DMS53 treated with DMSO at 0.1 percent for 48 hours (cell line): ENCODE data around the gene ATP9A.
"Not testable (repeated sequence)": the region's sequence is repeated elsewhere in the genome, so short reads cannot be mapped to it uniquely, and the experiment has no call there.

Experiments used
- DNase-seq: peaks from one replicate; lab custom pipeline; 2025; ENCODE audit not compliant: unreplicated experiment; lab: John Stamatoyannopoulos, UW

ATP9A gene, protein sequence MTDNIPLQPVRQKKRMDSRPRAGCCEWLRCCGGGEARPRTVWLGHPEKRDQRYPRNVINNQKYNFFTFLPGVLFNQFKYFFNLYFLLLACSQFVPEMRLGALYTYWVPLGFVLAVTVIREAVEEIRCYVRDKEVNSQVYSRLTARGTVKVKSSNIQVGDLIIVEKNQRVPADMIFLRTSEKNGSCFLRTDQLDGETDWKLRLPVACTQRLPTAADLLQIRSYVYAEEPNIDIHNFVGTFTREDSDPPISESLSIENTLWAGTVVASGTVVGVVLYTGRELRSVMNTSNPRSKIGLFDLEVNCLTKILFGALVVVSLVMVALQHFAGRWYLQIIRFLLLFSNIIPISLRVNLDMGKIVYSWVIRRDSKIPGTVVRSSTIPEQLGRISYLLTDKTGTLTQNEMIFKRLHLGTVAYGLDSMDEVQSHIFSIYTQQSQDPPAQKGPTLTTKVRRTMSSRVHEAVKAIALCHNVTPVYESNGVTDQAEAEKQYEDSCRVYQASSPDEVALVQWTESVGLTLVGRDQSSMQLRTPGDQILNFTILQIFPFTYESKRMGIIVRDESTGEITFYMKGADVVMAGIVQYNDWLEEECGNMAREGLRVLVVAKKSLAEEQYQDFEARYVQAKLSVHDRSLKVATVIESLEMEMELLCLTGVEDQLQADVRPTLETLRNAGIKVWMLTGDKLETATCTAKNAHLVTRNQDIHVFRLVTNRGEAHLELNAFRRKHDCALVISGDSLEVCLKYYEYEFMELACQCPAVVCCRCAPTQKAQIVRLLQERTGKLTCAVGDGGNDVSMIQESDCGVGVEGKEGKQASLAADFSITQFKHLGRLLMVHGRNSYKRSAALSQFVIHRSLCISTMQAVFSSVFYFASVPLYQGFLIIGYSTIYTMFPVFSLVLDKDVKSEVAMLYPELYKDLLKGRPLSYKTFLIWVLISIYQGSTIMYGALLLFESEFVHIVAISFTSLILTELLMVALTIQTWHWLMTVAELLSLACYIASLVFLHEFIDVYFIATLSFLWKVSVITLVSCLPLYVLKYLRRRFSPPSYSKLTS

DNA sequence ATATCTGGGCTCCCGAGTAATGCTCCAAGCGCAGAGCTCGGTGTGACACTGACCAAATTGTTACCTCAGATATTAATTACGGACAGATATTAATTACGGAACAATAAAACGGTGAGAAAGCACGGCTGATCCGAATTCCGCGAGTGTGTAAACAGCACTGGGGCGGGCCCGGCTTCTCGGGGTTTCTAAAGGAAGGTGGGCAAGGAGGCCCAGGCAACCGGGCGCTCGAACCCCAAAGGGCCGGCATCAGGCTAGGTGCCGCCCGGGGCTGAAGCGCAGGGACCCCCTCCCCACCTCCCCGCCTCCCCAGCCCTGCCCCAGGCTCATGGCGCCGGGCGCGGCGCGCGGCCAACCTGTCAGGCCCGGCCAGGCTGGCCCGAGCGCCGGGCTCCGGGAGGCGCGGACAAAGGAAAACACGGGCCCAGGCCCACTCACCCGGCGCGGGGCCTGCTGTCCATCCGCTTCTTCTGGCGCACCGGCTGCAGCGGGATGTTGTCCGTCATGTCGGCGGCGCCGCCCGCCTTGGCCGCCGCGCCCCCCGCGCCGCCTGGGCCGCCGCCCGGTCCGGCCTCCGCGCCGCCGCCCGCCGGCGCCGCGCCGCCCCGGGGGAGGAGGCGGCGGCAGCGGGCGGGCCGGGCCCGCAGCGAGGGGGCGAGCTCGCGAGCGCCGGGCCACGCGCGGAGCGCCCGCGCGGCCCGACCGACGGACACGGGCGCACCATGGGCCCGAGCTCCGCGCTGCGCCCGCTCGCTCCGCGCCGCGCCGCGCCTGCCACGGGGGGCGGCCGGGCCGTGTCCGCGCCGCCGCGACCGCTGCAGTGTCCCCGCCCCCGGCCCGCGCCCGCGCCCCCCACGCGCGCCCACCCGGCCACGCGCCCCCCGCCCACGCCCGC is at the start of gene ATP9A:
TSS of gene ATP9A (minus strand) at position 524 of the 892 bp plus-strand sequence. CDS start at position 503, 21 bp downstream.
- DNase-seq, result no peak

DNA sequence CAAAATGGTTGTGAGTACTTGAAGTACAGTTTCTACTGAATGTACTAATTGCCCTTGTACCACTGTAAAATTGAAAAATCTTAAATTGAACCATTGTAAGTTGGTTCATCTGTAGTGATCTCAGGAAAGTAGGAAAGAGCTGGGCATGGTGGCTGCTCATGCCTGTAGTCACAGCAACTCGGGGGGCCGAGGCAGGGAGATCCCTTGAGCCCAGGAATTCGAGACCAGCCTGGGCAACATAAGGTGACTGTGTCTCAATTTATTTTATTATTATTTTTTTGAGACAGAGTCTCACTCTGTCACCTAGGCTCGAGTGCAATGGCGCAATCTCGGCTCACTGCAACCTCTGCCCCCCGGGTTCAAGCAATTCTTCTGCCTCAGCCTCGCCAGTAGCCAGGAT is 48.7 kb upstream of the ATP9A start:
- not testable (repeated sequence) for DNase-seq

DNA sequence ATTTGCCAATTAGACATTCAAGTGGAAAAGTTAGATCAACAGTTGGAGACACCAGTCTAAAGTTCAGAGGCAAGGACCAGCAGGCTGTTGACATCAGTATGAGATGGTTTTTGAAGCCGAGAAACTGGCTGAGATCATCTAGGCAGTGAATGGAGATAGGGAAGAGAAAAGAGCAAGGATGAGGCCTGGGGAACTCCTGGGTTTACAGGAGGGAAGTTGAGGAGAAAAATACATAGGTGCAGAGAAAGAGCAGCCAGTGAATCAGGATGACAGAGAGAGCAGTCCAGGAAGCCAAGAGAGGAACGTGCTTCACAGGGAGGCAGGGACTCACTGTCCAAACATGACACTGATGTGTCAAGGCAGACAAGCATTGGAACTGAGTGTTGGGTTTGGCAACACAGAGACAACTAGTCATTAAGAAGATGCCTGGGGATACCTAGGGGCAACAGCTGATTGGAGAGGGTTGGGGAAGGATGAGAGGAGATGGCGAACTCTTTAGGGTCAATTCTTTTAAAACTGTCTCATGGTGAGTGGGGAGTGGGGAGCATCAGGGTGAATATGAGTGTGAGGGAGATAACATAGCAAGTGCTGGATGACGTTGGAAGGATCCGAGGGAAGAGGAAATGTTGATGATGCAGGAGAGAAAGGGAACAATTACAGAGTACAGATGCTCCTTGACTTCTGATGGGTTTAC is 47.3 kb upstream of the ATP9A start:
- no peak for DNase-seq

DNA sequence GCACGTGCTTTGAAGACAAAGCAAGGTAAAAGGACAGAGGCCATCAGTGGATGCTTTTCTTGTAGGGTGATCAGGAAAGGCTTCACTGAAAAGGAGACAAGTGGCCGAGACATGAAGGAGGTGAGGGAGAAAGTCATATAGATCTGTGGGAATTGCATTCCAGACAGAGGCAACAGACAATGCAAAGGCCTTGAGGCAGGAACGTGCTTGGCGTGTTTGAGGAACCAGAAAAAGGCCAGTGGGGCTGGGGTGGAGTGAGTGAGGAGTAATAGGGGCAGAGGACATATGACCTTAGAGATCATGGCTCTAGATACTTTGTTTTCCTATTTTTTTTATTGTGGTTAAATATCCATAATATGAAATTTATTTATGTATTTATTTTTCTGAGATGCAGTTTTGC is 44.7 kb upstream of the ATP9A start:
- no peak for DNase-seq

DNA sequence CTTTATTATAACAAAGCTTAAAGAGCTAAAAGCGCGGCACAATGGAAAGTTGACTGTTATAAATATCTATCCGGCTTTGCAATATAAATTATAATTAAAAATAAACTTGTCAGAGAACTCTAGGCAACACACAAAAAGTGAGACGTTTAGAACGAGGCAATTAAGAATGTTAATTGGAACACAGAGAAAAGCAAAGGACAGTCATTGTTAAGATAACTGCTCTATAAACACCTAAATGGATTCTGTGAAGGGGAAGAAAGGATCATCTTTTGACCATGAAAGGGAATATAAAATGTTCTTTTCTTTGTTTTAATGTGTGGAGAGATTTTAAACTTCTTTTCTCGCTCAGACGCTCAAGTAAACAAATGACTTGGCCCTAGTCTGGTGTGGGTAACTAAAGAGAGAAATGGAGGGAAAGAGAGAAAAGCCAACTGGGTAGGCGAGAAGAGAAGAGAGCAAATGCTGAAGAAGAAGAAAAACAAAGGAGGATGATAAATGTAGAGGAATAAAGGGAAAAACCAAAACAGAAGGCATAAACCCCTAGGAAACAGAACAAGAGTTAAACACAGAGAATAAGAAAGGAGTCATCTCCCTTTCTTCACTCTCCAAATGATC is 43.4 kb upstream of the ATP9A start:
- DNase-seq, result no peak

DNA sequence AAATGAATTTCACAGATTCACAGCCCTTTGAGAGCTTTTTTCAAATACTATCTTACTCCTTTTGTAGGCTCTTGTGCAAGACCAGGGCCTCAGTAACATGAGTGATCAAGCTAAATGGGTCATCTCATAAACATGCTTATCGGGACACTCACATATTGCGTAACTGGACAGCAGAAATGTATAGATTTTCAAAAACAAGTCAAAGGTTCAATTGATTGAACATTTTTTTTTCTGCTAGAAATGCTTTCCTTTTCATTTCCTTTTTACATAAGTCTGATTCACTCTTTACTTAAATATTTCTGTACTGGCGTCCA is 42.8 kb upstream of the ATP9A start:
- DNase-seq, result no peak

DNA sequence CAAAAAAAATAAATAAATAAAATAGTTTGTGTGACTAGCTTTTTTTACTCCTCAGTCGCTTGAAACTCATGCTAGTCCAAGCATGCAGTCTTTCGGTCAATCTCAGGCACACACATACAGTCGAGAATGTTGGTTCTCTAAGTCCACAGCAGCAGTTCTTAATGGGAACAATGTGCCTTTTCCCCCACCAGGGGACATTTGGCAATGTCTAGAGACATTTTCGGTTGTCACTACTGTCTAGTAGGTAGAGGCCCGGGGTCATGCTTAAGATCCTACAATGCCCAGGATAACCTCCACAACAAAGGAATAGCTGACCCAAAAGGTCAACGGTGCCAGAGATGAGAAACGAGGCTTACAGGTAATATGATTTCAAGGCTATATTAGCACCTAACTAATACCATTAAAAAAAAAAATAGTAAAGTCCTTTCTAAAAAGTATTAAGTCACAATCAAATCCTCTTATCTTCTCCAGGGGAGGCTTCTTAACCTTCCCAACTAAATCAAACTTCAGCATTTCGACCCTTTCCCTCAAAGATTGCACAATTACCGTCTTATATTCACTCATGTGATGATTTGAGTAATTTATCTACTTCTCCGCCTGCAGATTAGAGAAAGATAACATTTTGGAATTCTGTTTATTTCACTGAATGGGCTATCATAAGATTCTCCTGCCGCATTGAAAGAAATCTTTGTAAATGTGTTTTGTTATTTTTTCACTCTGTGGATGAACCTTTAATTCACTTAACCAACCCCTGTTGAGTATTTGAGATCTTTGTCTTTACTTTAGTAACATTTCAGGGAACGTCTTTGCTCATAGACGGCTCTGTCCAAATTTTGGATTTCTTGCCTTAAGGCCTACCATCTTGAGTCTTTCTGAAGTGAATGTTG is 42.2 kb upstream of the ATP9A start:
- DNase-seq, result no peak

DNA sequence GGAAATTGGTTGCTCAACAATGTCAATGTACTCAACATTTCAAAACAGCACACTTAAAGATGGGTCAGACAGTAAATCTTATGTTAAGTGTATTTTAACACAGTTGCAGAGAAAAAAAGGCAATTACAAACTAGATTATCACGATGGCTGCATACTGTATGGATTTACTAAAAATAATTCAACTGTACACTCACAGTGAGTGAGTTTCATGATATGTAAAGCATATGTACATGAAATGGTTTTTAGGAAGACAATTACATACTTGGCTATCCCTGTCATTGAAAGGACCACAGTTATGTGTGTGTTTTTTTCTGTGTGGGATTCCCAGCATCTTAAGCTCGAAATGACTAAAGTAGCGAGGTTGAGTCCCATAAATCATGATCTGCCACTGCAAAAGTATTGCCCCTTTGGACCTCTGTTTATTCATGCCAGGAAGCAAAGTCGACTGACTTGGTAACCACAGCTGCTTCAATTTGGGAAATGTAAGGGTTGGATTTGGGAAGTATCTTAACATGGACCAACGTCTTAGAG is 39.6 kb upstream of the ATP9A start:
- DNase-seq, result no peak

DNA sequence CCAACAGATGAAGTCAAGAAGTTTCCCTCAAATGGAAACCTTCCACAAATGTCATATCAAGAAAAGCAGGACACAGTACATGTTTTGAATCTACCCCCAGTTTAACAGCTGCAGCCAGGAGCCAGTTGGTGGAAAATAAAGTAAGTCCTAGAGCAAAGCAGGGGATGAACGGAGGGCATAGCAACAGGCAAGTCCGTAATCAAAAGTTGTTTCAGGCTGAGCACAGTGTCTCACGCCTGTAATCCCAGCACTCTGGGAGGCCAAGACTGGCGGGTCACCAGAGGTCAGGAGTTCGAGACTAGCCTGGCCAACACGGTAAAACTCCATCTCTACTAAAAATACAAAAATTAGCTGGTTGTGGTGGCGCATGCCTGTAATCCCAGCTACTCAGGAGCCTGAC is 36.6 kb upstream of the ATP9A start:
- no peak for DNase-seq

DNA sequence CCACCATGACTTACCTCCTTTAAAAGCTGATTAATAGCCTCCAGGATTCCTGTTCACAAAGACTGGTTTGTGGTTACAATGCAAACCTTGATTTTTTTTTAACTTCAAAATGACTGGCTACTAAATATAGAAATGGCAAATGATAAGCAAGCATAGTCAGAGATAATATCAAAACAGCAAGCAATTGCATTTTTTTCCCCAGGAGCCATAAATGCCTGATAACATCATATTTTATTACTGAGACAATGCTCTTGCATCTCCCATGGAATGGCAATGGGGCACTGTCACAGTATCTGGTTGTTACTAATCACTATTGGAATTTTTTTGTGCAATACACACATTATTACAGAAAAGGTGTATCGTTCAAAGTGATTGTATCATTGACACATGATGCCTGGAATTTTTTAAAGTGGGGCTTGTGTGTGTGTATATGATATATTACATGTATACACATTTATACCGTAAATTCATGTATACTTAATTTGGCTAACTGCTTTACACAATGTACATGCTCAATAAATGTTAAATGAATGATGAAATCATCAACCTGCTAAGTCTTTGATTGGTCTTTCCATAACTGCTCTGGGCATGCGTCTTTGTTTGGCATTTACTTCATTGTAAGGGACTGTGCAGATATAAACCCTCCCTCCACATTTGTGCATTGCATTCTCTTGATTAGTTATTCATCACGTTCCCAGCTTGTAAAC is 35.1 kb upstream of the ATP9A start:
- DNase-seq, result no peak

DNA sequence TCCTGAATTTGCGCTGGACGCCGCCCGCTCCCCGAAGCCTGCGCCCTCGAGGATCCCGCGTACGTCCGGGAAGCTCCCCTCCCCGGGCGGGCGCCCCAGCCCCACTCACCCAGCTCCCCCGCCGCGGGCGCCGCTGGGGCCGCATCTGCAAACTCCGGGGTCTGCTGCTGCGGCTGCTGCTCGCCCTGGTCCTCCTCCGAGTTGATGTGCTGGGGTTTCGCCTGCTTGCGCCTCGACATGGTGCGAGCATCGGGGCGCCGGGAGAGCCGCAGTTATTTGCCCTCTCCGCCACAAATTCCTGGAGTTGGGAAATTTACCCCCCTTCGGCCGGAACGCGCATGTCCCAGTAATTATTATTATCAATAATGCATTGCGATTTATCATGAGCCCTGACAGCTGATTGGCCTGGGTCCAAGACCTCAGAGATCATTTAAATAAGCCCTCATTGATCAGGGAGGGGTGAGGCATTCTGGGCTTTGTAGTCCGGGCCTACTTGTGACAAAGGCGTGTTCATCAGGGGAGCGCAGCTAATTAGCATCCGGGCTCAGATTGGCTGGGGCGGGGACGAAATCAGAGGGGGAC is 34.1 kb upstream of the ATP9A start, which contains the start of gene SALL4:
TSS of gene SALL4 (minus strand) at position 352 of the 582 bp plus-strand sequence. CDS start at position 239, 113 bp downstream.
- no peak for DNase-seq

DNA sequence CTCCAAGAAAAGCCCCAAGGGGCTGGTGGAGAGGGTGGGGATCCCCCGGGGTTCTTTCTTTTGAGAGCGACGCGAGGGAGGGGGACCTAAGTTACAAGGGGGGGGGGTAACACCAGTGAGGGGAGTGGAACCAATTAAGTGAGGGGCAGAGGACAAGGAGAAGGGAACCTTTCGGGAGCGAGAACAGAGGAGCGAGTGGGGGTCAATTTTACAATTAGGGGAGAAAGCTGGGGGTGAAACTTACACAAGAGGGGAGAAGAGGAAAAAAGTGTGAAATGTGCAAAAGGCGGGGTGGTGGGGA is 33.6 kb upstream of the ATP9A start:
- no peak for DNase-seq

DNA sequence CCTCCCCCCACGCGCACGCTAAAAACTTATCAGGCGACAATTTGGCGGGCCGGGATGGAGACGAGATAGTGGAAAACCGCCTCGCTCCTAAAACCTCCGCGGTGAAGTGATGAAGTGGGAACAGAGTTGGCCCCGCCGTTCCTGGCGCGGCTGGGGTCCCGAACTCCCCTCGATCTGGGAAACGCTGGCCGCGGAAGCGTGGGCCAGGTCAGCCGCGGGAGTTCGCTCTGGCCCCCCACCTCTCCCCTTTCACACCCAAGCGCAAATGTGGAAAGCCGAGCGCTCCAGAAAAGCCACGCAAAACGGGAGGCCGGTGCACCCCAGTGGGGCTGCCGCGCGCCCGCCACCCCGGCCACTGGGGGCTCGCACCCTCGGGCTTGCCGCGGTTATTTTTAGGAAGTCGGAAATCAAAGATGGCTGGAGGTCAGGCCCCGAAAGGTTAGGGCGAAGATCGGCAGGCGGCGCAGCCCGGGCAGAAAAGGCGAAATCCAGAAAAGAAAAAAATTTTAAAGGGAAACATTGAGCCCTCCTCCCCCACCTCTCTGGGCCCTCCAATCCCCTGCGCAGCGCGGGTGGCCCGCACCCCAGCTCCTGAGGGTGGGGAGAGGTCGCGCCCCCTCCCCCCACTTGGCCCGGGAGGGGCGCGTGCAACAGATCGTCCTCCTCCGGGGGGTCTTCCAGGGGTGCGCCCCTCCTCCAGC is 33.1 kb upstream of the ATP9A start:
- DNase-seq, result no peak

DNA sequence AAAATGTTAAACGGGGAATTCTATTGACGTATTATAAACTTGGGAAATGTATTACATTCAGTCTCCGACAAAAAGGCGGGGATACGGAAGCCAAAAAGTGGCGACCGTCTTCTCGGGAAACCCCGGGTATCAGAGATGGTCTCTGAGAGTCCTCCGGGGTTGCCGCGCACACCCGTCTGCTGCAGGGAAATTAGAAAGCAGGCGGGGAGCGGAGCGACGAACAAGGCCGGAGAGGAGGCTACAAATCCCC is 32.6 kb upstream of the ATP9A start:
- no peak for DNase-seq

DNA sequence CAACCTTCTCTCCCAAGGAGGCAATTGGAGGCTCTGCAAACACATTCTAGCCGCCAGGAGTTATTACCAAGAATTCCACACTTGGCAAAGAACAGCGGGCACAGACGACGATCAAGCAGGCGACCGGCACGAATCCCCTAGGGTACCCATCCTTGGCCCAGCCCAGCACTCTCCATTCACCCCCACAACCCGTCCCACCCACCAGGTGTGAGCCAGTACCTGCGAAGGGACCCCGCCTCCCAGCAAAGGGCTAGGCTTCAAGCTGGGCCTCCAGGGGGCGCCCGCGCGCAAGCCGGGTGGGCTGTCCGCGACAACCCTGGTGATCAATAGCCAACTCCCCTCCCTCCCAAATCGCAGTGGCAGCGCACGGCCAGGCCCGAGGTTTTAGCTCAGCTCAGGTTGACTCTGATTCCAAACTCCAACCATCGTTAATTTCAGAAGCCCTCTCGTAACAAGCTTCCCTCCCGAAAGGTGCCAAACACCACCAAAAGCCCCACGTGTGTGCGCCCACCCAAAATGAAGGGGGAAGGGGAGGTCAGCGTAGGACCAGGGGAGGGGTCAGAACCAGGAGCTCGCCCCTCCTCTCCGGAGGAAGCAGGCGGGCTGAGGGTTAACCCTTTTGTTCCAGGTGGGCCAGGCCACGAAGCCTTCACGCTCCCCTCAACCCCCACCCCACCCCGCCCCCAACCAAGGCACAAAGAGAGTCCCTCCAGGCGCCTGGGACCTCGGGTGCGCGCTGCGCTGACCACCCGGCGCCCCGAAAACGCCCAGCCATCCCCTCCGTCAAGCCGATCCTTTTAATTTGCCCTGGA is 32.1 kb upstream of the ATP9A start:
- no peak for DNase-seq

DNA sequence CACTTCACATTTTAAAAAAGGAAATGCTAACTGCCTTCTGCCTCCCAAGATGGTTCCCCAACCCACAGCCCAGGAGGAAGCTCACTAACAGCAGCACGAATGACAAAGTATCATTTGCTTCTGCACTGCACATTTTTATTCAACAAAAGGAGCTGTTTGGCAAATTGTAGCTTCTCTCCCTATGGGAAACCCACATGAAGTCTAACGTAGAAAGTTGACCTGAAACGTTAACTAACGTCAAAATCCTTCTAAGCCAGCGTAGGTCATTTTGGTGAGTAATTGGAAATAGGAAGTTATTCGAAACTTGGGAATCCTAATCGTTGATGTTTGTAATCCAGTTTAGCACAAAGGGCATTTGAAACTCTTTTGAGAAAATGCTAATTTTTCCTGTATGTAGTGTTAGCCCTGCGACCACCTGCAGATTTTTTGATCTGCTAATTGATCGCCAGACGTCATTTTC is 31.2 kb upstream of the ATP9A start:
- no peak for DNase-seq
